HepG2 (cell line): ENCODE results near the gene EFNA2. TPM values are rescaled to one million over a fixed set of nuclear protein-coding genes. Genes with fewer than 3 reads are reported as not detected.
A peak's percentile ranks its signal among the peaks of the same experiment; 100 is the strongest.

Experiments used
- FOXO1 ChIP-seq: sonication (generic); formaldehyde crosslinking; IDR thresholded peaks from 2 replicates; pipeline ENCODE4 v1.4.0; 2020; ENCODE audit warnings: missing genetic modification reagents
- NCOR1 ChIP-seq: fragments of 200-600 bp; sonication (generic); IDR thresholded peaks from 2 replicates; pipeline ENCODE4 v1.7.0; 2017; ENCODE audit warnings: antibody characterized with exemption, low read length, borderline replicate concordance
- SAP130 ChIP-seq: IDR thresholded peaks from 2 replicates; pipeline ENCODE4 v1.6.1; 2016; ENCODE audit warnings: low read depth
- TBX3 ChIP-seq: fragments of 450-650 bp; IDR thresholded peaks from 2 replicates; pipeline ENCODE4 v1.6.1; 2017; ENCODE audit warnings: antibody characterized with exemption, mild to moderate bottlenecking, inconsistent platforms, borderline replicate concordance
- ZNF563 ChIP-seq: sonication (generic); formaldehyde crosslinking; IDR thresholded peaks from 2 replicates; pipeline ENCODE4 v1.8.0; 2022; ENCODE audit warnings: mild to moderate bottlenecking, moderate library complexity, missing genetic modification reagents
- ZNF567 ChIP-seq: sonication (generic); formaldehyde crosslinking; IDR thresholded peaks from 2 replicates; pipeline ENCODE4 v1.8.1; 2023; ENCODE audit warnings: mild to moderate bottlenecking, missing genetic modification reagents, borderline replicate concordance
- ZNF772 ChIP-seq: sonication (generic); formaldehyde crosslinking; IDR thresholded peaks from 2 replicates; pipeline ENCODE4 v1.5.0; 2020; ENCODE audit warnings: mild to moderate bottlenecking, missing genetic modification reagents
- ZSCAN21 ChIP-seq: sonication (generic); formaldehyde crosslinking; IDR thresholded peaks from 2 replicates; pipeline ENCODE4 v1.8.0; 2022; ENCODE audit warnings: mild to moderate bottlenecking, missing genetic modification reagents, moderate library complexity, borderline replicate concordance
- polyA plus RNA-seq, 8 experiments: library from polyadenylated mRNA; depleted of rRNA in 3 of 8; stranded (reverse) in 7 of 8; unstranded in 1 of 8; fragments of >200 nt; fragmentation: Illumina TruSeq in 4 of 8; extraction: Trizol in 4 of 8; gene quantifications; 2 replicates each; pipeline versions ENCODE4 v1.2.1 to v1.2.3, GENCODE V29; 2011 to 2016; ENCODE audit warnings: low read depth in 4 of 8, missing spikeins in 1 of 8, mixed read lengths in 1 of 8; ENCODE audit not compliant: insufficient read depth in 1 of 8
- total RNA-seq, 5 experiments: library from RNA; depleted of rRNA; stranded (reverse); fragments of >200 nt; fragmentation: Illumina TruSeq; extraction: Trizol; gene quantifications; 2 replicates each; pipeline ENCODE4 v1.2.3, GENCODE V29; 2016; ENCODE audit warnings: low read depth in 1 of 5
- TF ChIP-seq, protein P1 (sequence below): conservative IDR thresholded peaks from 2 replicates; pipeline ENCODE4 v1.6.1; 2018; ENCODE audit warnings: missing genetic modification reagents
- TF ChIP-seq, protein P2 (sequence below): sonication (generic); formaldehyde crosslinking; IDR thresholded peaks from 2 replicates; pipeline ENCODE4 v1.9.0; 2022; ENCODE audit warnings: low read depth, missing genetic modification reagents
- TF ChIP-seq, protein P3 (sequence below): sonication (generic); formaldehyde crosslinking; IDR thresholded peaks from 2 replicates; pipeline ENCODE4 v1.4.0; 2020; ENCODE audit warnings: missing genetic modification reagents
- TF ChIP-seq, protein P4 (sequence below): sonication (generic); formaldehyde crosslinking; IDR thresholded peaks from 2 replicates; pipeline ENCODE4 v1.5.0; 2020; ENCODE audit warnings: mild to moderate bottlenecking, missing genetic modification reagents, borderline replicate concordance
- TF ChIP-seq, protein P5 (sequence below): sonication (generic); formaldehyde crosslinking; IDR thresholded peaks from 2 replicates; pipeline ENCODE4 v1.4.0; 2020; ENCODE audit warnings: mild to moderate bottlenecking, missing genetic modification reagents

Gene EFNA2
- total and polyA plus RNA-seq, 2 of the 13 experiments (the other 11 are each of a cell fraction or from before 2014, with no cell fraction given), result 6.0 to 9.9 TPM

DNA sequence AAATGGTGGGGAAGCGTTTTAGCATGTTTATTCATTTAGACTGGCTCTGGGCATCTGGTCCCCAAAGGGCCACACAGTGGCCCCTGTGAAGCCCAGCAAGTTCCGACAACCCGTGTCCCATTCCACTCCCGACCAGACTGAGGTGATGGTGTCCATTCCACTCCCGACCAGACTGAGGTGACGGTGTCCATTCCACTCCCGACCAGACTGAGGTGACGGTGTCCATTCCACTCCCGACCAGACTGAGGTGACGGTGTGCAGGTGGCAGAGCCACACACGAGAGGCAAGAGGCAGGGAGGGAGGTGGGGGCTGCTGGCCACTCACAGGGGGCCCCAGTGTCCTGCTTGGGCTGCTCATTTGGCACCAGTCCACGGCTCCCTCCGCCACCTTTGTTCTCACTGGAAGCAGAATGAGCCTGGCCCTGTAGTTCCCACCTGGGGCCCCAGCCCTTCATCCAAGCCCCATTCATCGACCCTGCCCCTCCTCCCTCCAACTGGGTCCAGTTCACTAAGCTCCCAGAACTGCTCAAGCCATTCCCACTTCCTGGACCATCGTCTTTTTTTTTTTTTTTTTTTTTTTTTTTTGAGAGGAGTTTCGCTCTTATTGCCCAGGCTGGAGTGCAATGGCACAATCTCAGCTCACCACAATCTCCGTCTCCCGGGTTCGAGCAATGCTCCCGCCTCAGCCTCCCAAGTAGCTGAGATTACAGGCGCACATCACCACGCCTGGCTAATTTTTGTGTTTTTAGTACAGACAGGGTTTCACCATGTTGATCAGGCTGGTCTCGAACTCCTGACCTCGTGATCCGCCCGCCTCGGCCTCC lies 39.2 kb upstream of the EFNA2 start (continued):
- TF ChIP-seq NCOR1 (peak; percentile 5), SAP130 (peak; percentile 65), ZNF563 (0 out of 2 replicates have a peak, but pooled peaks have one; percentile 22), ZNF567 (CRISPR knock-in tag) (0 out of 2 replicates have a peak, but pooled peaks have one; percentile 62), ZSCAN21 (CRISPR knock-in tag) (0 out of 2 replicates have a peak, but pooled peaks have one; percentile 19), TBX3 (peak; percentile 16; the same call in 1 of the 2 replicates), ZNF772 (peak; percentile 29; the same call in 1 of the 2 replicates), FOXO1 (peak; percentile 34; the same call in 1 of the 2 replicates)
- TF ChIP-seq, protein P1, sequence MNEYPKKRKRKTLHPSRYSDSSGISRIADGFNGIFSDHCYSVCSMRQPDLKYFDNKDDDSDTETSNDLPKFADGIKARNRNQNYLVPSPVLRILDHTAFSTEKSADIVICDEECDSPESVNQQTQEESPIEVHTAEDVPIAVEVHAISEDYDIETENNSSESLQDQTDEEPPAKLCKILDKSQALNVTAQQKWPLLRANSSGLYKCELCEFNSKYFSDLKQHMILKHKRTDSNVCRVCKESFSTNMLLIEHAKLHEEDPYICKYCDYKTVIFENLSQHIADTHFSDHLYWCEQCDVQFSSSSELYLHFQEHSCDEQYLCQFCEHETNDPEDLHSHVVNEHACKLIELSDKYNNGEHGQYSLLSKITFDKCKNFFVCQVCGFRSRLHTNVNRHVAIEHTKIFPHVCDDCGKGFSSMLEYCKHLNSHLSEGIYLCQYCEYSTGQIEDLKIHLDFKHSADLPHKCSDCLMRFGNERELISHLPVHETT (CRISPR knock-in tag), result 0 out of 2 replicates have a peak, but pooled peaks have one; percentile 31
- TF ChIP-seq, protein P2, sequence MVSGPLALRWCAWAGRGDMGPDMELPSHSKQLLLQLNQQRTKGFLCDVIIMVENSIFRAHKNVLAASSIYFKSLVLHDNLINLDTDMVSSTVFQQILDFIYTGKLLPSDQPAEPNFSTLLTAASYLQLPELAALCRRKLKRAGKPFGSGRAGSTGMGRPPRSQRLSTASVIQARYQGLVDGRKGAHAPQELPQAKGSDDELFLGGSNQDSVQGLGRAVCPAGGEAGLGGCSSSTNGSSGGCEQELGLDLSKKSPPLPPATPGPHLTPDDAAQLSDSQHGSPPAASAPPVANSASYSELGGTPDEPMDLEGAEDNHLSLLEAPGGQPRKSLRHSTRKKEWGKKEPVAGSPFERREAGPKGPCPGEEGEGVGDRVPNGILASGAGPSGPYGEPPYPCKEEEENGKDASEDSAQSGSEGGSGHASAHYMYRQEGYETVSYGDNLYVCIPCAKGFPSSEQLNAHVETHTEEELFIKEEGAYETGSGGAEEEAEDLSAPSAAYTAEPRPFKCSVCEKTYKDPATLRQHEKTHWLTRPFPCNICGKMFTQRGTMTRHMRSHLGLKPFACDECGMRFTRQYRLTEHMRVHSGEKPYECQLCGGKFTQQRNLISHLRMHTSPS (CRISPR knock-in tag), result peak; percentile 52; the same call in 1 of the 2 replicates
- TF ChIP-seq, protein P3, sequence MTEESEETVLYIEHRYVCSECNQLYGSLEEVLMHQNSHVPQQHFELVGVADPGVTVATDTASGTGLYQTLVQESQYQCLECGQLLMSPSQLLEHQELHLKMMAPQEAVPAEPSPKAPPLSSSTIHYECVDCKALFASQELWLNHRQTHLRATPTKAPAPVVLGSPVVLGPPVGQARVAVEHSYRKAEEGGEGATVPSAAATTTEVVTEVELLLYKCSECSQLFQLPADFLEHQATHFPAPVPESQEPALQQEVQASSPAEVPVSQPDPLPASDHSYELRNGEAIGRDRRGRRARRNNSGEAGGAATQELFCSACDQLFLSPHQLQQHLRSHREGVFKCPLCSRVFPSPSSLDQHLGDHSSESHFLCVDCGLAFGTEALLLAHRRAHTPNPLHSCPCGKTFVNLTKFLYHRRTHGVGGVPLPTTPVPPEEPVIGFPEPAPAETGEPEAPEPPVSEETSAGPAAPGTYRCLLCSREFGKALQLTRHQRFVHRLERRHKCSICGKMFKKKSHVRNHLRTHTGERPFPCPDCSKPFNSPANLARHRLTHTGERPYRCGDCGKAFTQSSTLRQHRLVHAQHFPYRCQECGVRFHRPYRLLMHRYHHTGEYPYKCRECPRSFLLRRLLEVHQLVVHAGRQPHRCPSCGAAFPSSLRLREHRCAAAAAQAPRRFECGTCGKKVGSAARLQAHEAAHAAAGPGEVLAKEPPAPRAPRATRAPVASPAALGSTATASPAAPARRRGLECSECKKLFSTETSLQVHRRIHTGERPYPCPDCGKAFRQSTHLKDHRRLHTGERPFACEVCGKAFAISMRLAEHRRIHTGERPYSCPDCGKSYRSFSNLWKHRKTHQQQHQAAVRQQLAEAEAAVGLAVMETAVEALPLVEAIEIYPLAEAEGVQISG (CRISPR knock-in tag), result peak; percentile 30; the same call in 1 of the 2 replicates
- TF ChIP-seq, protein P4, sequence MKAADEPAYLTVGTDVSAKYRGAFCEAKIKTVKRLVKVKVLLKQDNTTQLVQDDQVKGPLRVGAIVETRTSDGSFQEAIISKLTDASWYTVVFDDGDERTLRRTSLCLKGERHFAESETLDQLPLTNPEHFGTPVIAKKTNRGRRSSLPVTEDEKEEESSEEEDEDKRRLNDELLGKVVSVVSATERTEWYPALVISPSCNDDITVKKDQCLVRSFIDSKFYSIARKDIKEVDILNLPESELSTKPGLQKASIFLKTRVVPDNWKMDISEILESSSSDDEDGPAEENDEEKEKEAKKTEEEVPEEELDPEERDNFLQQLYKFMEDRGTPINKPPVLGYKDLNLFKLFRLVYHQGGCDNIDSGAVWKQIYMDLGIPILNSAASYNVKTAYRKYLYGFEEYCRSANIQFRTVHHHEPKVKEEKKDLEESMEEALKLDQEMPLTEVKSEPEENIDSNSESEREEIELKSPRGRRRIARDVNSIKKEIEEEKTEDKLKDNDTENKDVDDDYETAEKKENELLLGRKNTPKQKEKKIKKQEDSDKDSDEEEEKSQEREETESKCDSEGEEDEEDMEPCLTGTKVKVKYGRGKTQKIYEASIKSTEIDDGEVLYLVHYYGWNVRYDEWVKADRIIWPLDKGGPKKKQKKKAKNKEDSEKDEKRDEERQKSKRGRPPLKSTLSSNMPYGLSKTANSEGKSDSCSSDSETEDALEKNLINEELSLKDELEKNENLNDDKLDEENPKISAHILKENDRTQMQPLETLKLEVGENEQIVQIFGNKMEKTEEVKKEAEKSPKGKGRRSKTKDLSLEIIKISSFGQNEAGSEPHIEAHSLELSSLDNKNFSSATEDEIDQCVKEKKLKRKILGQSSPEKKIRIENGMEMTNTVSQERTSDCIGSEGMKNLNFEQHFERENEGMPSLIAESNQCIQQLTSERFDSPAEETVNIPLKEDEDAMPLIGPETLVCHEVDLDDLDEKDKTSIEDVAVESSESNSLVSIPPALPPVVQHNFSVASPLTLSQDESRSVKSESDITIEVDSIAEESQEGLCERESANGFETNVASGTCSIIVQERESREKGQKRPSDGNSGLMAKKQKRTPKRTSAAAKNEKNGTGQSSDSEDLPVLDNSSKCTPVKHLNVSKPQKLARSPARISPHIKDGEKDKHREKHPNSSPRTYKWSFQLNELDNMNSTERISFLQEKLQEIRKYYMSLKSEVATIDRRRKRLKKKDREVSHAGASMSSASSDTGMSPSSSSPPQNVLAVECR (CRISPR knock-in tag), result peak; percentile 71; the same call in 1 of the 2 replicates
- TF ChIP-seq, protein P5, sequence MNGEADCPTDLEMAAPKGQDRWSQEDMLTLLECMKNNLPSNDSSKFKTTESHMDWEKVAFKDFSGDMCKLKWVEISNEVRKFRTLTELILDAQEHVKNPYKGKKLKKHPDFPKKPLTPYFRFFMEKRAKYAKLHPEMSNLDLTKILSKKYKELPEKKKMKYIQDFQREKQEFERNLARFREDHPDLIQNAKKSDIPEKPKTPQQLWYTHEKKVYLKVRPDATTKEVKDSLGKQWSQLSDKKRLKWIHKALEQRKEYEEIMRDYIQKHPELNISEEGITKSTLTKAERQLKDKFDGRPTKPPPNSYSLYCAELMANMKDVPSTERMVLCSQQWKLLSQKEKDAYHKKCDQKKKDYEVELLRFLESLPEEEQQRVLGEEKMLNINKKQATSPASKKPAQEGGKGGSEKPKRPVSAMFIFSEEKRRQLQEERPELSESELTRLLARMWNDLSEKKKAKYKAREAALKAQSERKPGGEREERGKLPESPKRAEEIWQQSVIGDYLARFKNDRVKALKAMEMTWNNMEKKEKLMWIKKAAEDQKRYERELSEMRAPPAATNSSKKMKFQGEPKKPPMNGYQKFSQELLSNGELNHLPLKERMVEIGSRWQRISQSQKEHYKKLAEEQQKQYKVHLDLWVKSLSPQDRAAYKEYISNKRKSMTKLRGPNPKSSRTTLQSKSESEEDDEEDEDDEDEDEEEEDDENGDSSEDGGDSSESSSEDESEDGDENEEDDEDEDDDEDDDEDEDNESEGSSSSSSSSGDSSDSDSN, result peak; percentile 50; the same call in 1 of the 2 replicates
